Lung (tissue), 12 donors: ENCODE results near the gene PTPRB. TPM values are rescaled to one million over a fixed set of nuclear protein-coding genes. Genes with fewer than 3 reads are reported as not detected.

ENCODE experiments used
- ATAC-seq: fragments of 200-7000 bp; cut with Tn5 transposase; one replicate; pipeline ENCODE4 v1.9.1; 2020; ENCODE audit warnings: moderate number of reproducible peaks; ENCODE audit not compliant: insufficient read depth, low FRiP score
- DNase-seq, 3 donors: peaks; one replicate each; pipeline ENCODE4 v3.0.0-alpha.2; 2013 to 2017
- H3K27ac ChIP-seq, 2 donors: one replicate each; pipeline ENCODE4 v1.5.1; 2013; ENCODE audit warnings: mild to moderate bottlenecking in 2 of 2, moderate library complexity in 2 of 2, control low read depth in 1 of 2, inconsistent platforms in 1 of 2, low read depth in 1 of 2, low read length in 1 of 2
- H3K27me3 ChIP-seq, 3 donors: one replicate each; pipeline ENCODE4 v1.5.1; 2013; ENCODE audit warnings: low read length in 2 of 3; ENCODE audit not compliant: control insufficient read depth in 3 of 3, insufficient read depth in 3 of 3
- H3K36me3 ChIP-seq, 4 donors: one replicate each; pipeline ENCODE4 v1.5.1; 2013; ENCODE audit warnings: low read length in 4 of 4, mild to moderate bottlenecking in 1 of 4, moderate library complexity in 1 of 4; ENCODE audit not compliant: control insufficient read depth in 4 of 4, insufficient read depth in 4 of 4
- H3K4me1 ChIP-seq, 5 donors: one replicate each; pipeline ENCODE4 v1.5.1; 2013; ENCODE audit warnings: low read length in 5 of 5, mild to moderate bottlenecking in 2 of 5, moderate library complexity in 1 of 5; ENCODE audit not compliant: control insufficient read depth in 5 of 5, insufficient read depth in 5 of 5
- H3K4me3 ChIP-seq: one replicate; pipeline ENCODE4 v1.5.1; 2013; ENCODE audit warnings: mild to moderate bottlenecking, control low read depth, moderate library complexity
- H3K9ac ChIP-seq, 2 donors: one replicate each; pipeline ENCODE4 v1.5.1; 2013; ENCODE audit warnings: low read length in 2 of 2, control low read depth in 1 of 2; ENCODE audit not compliant: insufficient read depth in 1 of 2
- H3K9me3 ChIP-seq, 4 donors: one replicate each; pipeline ENCODE4 v1.5.1; 2013; ENCODE audit warnings: low read length in 3 of 4, mild to moderate bottlenecking in 1 of 4, moderate library complexity in 1 of 4; ENCODE audit not compliant: control insufficient read depth in 4 of 4, insufficient read depth in 3 of 4
- WGBS, 2 donors: extraction: QIAGEN DNeasy Blood & Tissue Kit; methylation state at CpG; one replicate each; pipeline ENCODE4 v1.1.7; 2013; 5-methylcytosine and 5-hydroxymethylcytosine counted together
- polyA plus RNA-seq, 2 donors: library from polyadenylated mRNA; stranded (reverse); fragments of 200-250 nt; gene quantifications; one replicate each; pipeline ENCODE4 v1.2.1, GENCODE V29; 2013
- total RNA-seq, 2 donors: library from RNA; depleted of rRNA in 1 of 2; stranded (reverse); fragments of >200 nt in 1 of 2; gene quantifications; one replicate each; pipeline ENCODE4 v1.2.1, GENCODE V29; 2014 to 2021
- TF ChIP-seq, protein P1 (sequence below): IDR thresholded peaks from 2 replicates; pipeline ENCODE4 v1.5.1; 2012; ENCODE audit warnings: mild to moderate bottlenecking; ENCODE audit errors: control extremely low read depth, extremely low read depth
- donor health status: control.
- donor health status: control.
- donor health status: Bipolar disorder and iron deficiency.
- donor health status: healthy.
- donor health status: DM: yes; HTN: yes; CAD: no.

Gene PTPRB
- total and polyA plus RNA-seq, 4 donors = 15.5 to 93.6 (median 47.9) TPM

DNA sequence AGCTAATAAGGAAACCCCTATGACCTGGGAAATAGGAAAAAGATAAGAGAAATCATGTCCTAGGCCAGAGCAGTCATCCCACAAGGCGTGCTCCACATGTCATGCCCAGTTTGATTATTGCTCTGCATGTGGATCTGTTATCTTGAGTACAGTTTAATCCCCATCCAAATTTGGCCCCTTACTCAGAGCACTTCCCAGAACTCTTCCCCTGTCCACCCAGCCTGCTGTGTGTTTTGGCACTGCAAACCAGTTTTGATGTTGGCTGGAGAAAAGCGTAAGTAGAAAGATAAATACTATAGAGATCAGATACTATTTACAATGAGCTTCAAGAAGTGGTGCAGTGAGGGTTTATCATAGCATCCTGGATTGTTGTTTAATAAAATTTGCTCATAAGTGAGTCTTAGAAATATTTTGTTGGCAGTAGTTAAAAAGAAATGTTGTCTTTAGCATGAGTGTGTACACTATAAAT, 83.8 kb downstream of the PTPRB start:
- ATAC-seq = no peak
- no peaks in the 10 kb centered on the region for H3K36me3 ChIP-seq
- 60 to 72% methylated on average over 2 of the region's 2 CpGs for WGBS, 2 donors

DNA sequence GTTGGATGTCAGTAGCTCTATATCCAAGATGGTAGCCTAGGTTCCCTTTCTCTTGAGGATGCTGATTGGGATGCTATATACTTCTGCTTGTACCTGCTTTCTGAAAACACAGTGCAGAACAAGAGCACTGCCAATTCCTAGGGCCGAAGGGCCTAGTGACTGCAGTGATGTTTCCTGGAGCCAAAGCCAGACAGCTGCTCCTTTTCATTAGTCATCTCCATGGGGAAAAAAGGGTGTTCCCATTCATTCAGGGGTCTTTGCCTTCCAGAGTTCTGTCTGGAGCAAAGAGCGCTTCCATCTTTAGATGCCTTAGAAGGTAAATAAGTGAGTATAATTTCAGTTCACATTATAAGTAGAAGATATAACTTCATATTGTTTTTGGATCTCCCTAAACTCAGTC, 85.5 kb downstream of the PTPRB start:
- Histone ChIP-seq H3K9ac (no peak overlapping the region), H3K27me3 (no peaks in the 10 kb centered on the region), H3K4me3 (no peak overlapping the region), H3K9me3 (no peaks in the 10 kb centered on the region), H3K36me3 (peaks cover 0 to 3% (median 0%) of the 10 kb centered on the region in 4 donors), H3K4me1 (peaks cover 0 to 35% (median 4%) of the 10 kb centered on the region in 5 donors), H3K27ac (no peak overlapping the region)
- TF ChIP-seq, protein P1, sequence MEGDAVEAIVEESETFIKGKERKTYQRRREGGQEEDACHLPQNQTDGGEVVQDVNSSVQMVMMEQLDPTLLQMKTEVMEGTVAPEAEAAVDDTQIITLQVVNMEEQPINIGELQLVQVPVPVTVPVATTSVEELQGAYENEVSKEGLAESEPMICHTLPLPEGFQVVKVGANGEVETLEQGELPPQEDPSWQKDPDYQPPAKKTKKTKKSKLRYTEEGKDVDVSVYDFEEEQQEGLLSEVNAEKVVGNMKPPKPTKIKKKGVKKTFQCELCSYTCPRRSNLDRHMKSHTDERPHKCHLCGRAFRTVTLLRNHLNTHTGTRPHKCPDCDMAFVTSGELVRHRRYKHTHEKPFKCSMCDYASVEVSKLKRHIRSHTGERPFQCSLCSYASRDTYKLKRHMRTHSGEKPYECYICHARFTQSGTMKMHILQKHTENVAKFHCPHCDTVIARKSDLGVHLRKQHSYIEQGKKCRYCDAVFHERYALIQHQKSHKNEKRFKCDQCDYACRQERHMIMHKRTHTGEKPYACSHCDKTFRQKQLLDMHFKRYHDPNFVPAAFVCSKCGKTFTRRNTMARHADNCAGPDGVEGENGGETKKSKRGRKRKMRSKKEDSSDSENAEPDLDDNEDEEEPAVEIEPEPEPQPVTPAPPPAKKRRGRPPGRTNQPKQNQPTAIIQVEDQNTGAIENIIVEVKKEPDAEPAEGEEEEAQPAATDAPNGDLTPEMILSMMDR = no peak
- DNase-seq (no peak), ATAC-seq (no peak)
- 83 to 98% methylated on average over 2 of the region's 2 CpGs for WGBS, 2 donors

More for the DNA sequence above, 83.8 kb downstream of the PTPRB start:
- Histone ChIP-seq H3K9me3 (no peaks in the 10 kb centered on the region), H3K4me1 (peaks cover 0 to 36% (median 4%) of the 10 kb centered on the region in 5 donors), H3K9ac (no peak overlapping the region), H3K4me3 (no peak overlapping the region), H3K27me3 (no peaks in the 10 kb centered on the region), H3K27ac (peak overlapping the region in 1 of 2 donors; percentile 23)
- DNase-seq = peak; percentile 56 to 89 (median 78)
- TF ChIP-seq, protein P1 = no peak

DNA sequence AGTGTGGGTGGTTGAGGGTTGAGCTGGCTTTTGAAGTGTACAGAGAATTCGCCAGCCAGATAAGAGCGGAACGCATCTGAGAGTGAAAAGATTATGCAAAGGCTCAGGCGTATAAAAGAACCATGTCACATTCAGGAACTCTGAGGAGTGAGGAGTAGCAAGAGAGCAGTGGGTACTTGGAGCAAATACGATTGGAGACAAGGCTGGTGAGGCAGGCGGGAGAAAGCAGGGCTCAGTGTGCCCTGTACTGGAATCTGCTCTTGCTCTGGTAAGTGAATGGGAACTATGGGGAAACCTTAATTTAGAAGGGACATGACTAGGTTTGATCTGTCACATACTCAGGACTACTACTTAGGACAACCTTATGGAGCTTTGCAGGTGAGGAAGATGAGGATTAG, 87.0 kb downstream of the PTPRB start:
- H3K9ac ChIP-seq = no peak overlapping the region
- H3K36me3 ChIP-seq = peaks cover 0 to 3% (median 0%) of the 10 kb centered on the region in 4 donors
- WGBS, 2 donors = 64 to 78% methylated on average over 6 of the region's 6 CpGs
- H3K9me3 ChIP-seq = no peaks in the 10 kb centered on the region
- TF ChIP-seq, protein P1 = no peak
- H3K4me3 ChIP-seq = no peak overlapping the region
- DNase-seq (no peak), ATAC-seq (no peak)
- peaks cover 0 to 30% (median 6%) of the 10 kb centered on the region in 5 donors for H3K4me1 ChIP-seq
- no peaks in the 10 kb centered on the region for H3K27me3 ChIP-seq
- peak overlapping the region in 1 of 2 donors; percentile 37 for H3K27ac ChIP-seq
